Astrocyte of the cerebellum (primary cell): ENCODE measurements around the gene CREBBP.

Experiments used
- DNase-seq: peaks from one replicate; pipeline ENCODE4 v3.0.0-alpha.2; 2011; ENCODE audit warnings: low read depth
- H3K4me3 ChIP-seq: 2 replicates; pipeline ENCODE4 v1.5.1; 2011; ENCODE audit warnings: mild to moderate bottlenecking, low read depth, low read length, moderate library complexity
- CTCF ChIP-seq: IDR thresholded peaks from 2 replicates; pipeline ENCODE4 v1.5.1; 2012; ENCODE audit warnings: low read length, low read depth, moderate library complexity, mild to moderate bottlenecking; ENCODE audit errors: missing control alignments
- in situ Hi-C: cut with HindIII; loops from 2 replicates; pipeline ENCODE4 v1.10.0; 2017; ENCODE audit warnings: low sequenced_read_pairs

CREBBP gene

GRCh38 chr16:3849751-3850543 lies 30.6 kb downstream of the CREBBP start:
- TF ChIP-seq CTCF = no peak
- in situ Hi-C loops = no loop called here
- H3K4me3 ChIP-seq = no peak overlapping the region
- no peak for DNase-seq

DNA sequence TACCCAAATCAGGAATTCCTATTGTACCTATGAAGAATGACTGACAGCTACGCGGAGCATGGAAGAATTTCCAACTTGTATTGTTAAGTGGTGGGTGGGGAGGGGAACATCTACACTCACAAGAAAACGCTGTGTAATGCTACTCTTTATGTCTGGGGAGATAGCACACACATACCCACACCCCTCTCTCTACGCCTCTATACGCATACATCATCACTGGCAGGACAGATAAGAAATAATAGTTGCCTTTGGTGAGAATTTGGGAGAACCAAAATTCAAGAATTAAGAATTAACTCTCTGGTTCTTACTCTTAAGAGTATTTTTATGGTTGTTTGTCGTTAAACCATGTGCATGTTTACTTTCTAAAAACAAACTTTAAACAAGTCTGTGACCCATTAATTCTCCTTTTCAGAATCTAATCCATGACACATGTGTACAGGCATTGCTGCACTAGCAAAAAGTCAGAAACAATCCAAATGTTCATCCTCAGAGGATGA lies 33.9 kb downstream of the CREBBP start:
- in situ Hi-C loops = no loop called here
- no peak for DNase-seq
- no peak for TF ChIP-seq CTCF
- H3K4me3 ChIP-seq = no peak overlapping the region

DNA sequence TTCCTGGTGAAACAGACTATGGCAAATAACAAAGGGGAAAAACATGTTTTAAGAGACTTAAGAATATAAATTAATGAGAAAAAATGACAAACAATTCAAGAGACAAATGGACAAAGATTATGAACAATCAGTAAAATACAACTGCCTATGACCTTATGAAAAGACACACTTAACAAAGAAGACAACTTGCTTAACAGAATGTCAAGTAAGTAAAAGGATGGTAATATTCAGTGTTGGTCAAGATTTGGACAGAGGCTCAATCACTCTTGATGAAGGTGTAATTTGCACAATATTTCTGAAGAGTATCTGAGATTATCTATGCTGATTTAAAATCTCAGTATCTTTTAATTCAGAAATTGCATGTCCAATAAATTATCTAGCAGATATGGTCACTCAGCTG lies 34.4 kb downstream of the CREBBP start:
- no peak overlapping the region for H3K4me3 ChIP-seq
- in situ Hi-C loops = no loop called here
- DNase-seq = no peak
- no peak for TF ChIP-seq CTCF

- in situ Hi-C loops = no loop called here
- no peak for DNase-seq
- no peak overlapping the region for H3K4me3 ChIP-seq
- no peak for TF ChIP-seq CTCF
Measured at GRCh38 chr16:3842994-3843393, 37.5 kb downstream of the CREBBP start.

GRCh38 chr16:3841729-3842508 lies 38.6 kb downstream of the CREBBP start:
- in situ Hi-C loops = no loop called here
- no peak for DNase-seq
- no peak for TF ChIP-seq CTCF
- H3K4me3 ChIP-seq = no peak overlapping the region

DNA sequence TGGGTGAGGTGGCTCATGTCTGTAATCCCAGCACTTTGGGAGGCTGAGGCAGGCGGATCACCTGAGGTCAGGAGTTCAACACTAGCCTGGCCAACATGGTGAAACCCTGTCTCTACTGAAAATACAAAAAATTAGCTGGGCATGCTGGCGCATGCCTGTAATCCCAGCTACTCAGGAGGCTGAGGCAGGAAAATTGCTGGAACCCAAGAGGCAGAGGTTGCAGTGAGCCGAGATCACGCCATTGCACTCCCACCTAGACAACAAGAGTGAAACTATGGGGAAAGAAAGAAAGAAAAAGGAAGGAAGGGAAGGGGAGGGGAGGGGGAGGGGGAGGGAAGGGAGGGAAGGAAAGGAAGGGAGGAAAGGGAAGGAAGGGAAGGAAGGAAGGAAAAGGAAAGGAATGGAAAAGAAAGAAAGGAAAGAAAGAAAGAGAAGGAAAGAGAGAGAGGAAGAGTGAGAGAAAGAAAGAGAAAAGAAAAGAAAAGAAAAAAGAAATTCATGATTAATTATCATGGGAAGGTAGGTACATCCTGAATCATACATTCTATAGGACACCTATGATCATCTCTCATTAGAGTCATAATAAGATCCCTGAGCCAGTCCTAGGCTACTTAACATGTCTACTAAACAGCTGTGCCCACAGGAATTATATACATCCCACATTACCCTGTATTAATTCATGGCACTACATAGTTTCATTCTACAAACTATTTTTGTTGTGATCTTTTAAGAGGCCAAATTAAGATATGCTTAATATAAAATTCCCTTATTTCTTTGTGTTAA lies 40.9 kb downstream of the CREBBP start:
- no peak for TF ChIP-seq CTCF
- DNase-seq = no peak
- in situ Hi-C loops = no loop called here
- H3K4me3 ChIP-seq = no peak overlapping the region
